T-helper 2 cell treated with Interferon-gamma antibody and Interleukin-4, amounts not matched to agents 5 μg/mL and 100 μg/mL, for 36 hours (primary cell): Measurements from ENCODE around the gene GFPT2.

Source experiments
- DNase-seq: peaks from one replicate; pipeline ENCODE4 v3.0.0; 2021; ENCODE audit warnings: low spot score
- H3K27ac Mint-ChIP-seq: one replicate; pipeline ENCODE4 v1.8.0; 2021; ENCODE audit warnings: mild to moderate bottlenecking, mixed read lengths
- H3K27me3 Mint-ChIP-seq: one replicate; pipeline ENCODE4 v1.8.0; 2021; ENCODE audit warnings: low read depth, mixed read lengths
- H3K36me3 Mint-ChIP-seq: one replicate; pipeline ENCODE4 v1.8.0; 2021; ENCODE audit warnings: low read depth, mixed read lengths
- H3K4me1 Mint-ChIP-seq: one replicate; pipeline ENCODE4 v1.8.0; 2021; ENCODE audit warnings: low read depth, mixed read lengths
- H3K4me3 Mint-ChIP-seq: one replicate; pipeline ENCODE4 v1.8.0; 2022; ENCODE audit warnings: mild to moderate bottlenecking, moderate library complexity, mixed read lengths
- H3K9me3 Mint-ChIP-seq: one replicate; pipeline ENCODE4 v1.8.0; 2021; ENCODE audit warnings: mixed read lengths

Gene GFPT2

DNA sequence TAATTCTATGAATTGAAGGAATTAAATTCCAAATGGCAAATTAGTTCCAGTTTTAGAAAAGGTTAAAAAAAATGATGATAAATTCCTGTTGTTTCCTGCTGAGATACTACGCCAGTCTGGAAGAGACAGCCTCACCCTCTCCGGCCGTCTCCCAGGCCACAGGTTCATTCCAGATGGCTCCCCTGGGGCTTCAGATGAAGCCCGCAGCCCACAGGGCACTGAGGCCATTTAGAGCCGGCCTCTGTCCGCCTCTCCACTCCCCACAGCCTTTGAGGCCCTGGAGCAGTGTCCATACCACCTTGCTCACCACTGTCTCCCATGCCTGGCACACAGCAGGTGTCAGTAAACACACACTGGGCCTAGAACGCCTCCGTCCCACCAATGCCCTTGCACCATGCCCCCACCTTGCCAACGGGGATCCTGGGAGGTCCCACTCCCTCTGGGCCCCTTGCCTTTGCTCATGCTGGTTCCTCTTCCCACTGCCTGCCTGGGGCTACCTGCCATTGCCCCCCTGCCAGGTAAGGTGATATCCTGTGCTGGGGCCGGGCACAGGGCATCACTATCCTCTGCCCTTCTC, 26.1 kb downstream of the GFPT2 start:
- Mint-ChIP-seq H3K36me3 (no peaks in the 10 kb centered on the region), H3K27me3 (peaks cover 15% of the 10 kb centered on the region), H3K9me3 (no peaks in the 10 kb centered on the region), H3K4me3 (no peak overlapping the region), H3K27ac (no peak overlapping the region), H3K4me1 (peaks cover 1% of the 10 kb centered on the region)
- no peak for DNase-seq

- no peaks in the 10 kb centered on the region for H3K36me3 Mint-ChIP-seq
- H3K4me3 Mint-ChIP-seq, result no peak overlapping the region
- no peak overlapping the region for H3K27ac Mint-ChIP-seq
- no peaks in the 10 kb centered on the region for H3K27me3 Mint-ChIP-seq
- no peak for DNase-seq
- H3K9me3 Mint-ChIP-seq, result no peaks in the 10 kb centered on the region
- H3K4me1 Mint-ChIP-seq, result peaks cover 1% of the 10 kb centered on the region
These were observed 28.6 kb downstream of the GFPT2 start for GRCh38 chr5:180324601-180324950.

DNA sequence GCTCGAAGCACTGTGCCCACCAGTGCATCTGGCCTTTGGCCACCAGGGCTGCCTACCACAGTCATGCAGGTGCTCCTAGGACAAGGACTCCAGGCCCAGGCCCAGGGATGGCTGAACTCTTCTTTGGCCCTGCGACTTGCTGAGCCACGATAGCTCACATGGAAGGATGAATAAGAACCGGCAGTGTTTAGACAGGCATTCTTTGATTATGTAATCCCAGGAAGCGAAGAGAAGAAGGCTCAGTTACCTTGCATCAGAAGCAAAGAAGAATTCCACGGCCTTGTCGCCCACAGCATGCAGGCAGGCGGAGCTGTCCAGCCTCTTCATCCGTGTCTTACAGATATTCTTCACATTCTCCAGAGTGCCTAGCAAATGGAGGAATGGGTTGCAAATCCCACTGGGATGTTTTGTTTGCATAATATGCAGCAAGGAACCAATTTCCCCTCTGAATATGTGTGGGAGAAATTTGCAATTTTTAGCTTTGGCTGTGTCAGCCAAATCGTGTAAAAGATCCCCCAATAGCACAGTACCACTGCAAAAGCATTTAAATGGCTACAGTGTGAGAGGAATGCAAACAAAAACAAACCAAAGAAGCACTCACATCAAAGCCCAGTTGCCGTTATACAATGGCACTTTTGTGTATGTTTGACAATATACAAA, 29.1 kb downstream of the GFPT2 start:
- Mint-ChIP-seq H3K4me1 (peaks cover 1% of the 10 kb centered on the region), H3K9me3 (no peaks in the 10 kb centered on the region), H3K36me3 (no peaks in the 10 kb centered on the region), H3K27me3 (no peaks in the 10 kb centered on the region), H3K4me3 (no peak overlapping the region), H3K27ac (no peak overlapping the region)
- no peak for DNase-seq

GRCh38 chr5:180323160-180323559, 30.0 kb downstream of the GFPT2 start:
- no peak overlapping the region for H3K27ac Mint-ChIP-seq
- no peaks in the 10 kb centered on the region for H3K27me3 Mint-ChIP-seq
- H3K4me3 Mint-ChIP-seq, result no peak overlapping the region
- H3K9me3 Mint-ChIP-seq, result no peaks in the 10 kb centered on the region
- peaks cover under 1% of the 10 kb centered on the region for H3K4me1 Mint-ChIP-seq
- no peak for DNase-seq
- no peaks in the 10 kb centered on the region for H3K36me3 Mint-ChIP-seq

DNA sequence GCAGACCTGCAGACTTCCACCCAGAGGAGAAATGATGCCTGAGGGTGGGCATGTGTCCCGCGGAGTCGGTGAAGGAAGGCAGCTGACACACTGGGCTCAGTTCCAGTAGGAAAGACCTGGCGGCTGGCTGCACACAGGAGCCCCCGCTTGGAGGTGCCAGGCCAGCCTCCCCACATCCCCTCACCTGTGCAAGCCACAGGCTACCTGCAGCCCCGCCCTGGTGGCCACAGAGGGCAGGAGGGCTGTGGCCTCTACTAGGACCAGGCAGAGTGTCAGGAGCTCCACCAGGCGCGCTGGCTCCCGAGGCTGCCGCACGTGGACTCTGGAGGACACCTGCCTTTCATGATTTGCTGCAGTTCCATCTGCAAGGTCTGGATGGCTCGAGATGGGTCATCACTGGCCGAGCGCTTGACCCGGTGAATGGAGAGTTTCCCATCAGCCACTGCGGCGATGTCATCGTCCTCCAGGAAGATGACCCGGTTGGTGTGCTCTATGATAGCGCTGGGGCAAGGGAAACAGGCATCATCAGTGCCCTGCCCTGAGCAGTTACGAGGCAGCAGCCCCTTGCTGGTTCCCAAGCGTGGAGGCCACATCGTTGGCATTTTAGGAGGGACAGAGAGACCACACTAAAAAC, 34.6 kb downstream of the GFPT2 start:
- Mint-ChIP-seq H3K36me3 (no peaks in the 10 kb centered on the region), H3K27me3 (no peaks in the 10 kb centered on the region)

DNA sequence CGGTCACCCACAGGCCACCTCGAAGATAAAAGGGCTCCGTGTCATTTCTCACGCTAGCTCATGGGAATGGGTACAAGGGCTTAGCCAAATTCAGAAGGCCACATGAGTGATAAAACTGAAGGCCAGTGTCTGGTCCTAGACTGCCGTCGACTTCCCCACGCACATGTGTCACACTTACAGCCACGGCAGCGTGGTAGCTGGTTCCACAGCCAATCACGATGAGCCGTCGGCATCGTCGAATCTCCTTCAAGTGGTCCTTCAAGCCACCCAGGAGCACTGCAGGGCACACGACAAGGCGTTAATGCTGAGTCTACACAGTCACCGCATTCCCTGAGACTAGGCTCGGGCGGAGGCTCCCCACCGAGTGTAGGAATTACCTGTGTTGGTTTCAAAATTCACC, 36.5 kb downstream of the GFPT2 start:
- no peak overlapping the region for H3K27ac Mint-ChIP-seq
- no peak for DNase-seq
- H3K9me3 Mint-ChIP-seq, result no peaks in the 10 kb centered on the region
- no peaks in the 10 kb centered on the region for H3K36me3 Mint-ChIP-seq
- no peak overlapping the region for H3K4me3 Mint-ChIP-seq
- no peaks in the 10 kb centered on the region for H3K4me1 Mint-ChIP-seq
- H3K27me3 Mint-ChIP-seq, result no peaks in the 10 kb centered on the region

More for the DNA sequence above, 34.6 kb downstream of the GFPT2 start:
- no peak for DNase-seq
- Mint-ChIP-seq H3K4me1 (no peaks in the 10 kb centered on the region), H3K27ac (no peak overlapping the region), H3K9me3 (no peaks in the 10 kb centered on the region), H3K4me3 (no peak overlapping the region)

GRCh38 chr5:180315762-180316212, 37.3 kb downstream of the GFPT2 start:
- Mint-ChIP-seq H3K9me3 (no peaks in the 10 kb centered on the region), H3K4me3 (no peak overlapping the region), H3K27ac (no peak overlapping the region), H3K27me3 (no peaks in the 10 kb centered on the region), H3K36me3 (no peaks in the 10 kb centered on the region), H3K4me1 (no peaks in the 10 kb centered on the region)
- DNase-seq, result peak; percentile 52

- Mint-ChIP-seq H3K36me3 (no peaks in the 10 kb centered on the region), H3K9me3 (no peaks in the 10 kb centered on the region), H3K27me3 (no peaks in the 10 kb centered on the region), H3K4me3 (no peak overlapping the region), H3K27ac (no peak overlapping the region), H3K4me1 (no peaks in the 10 kb centered on the region)
- DNase-seq, result no peak
These were observed 39.2 kb downstream of the GFPT2 start for GRCh38 chr5:180313677-180314505.

GRCh38 chr5:180311216-180311615, 41.9 kb downstream of the GFPT2 start:
- H3K27ac Mint-ChIP-seq, result no peak overlapping the region
- H3K36me3 Mint-ChIP-seq, result no peaks in the 10 kb centered on the region
- H3K4me3 Mint-ChIP-seq, result no peak overlapping the region
- H3K9me3 Mint-ChIP-seq, result no peaks in the 10 kb centered on the region
- H3K4me1 Mint-ChIP-seq, result no peaks in the 10 kb centered on the region
- DNase-seq, result no peak
- no peaks in the 10 kb centered on the region for H3K27me3 Mint-ChIP-seq

GRCh38 chr5:180306796-180307195, 46.3 kb downstream of the GFPT2 start:
- Mint-ChIP-seq H3K36me3 (no peaks in the 10 kb centered on the region), H3K9me3 (no peaks in the 10 kb centered on the region), H3K27ac (no peak overlapping the region), H3K4me3 (no peak overlapping the region), H3K27me3 (no peaks in the 10 kb centered on the region), H3K4me1 (no peaks in the 10 kb centered on the region)
- no peak for DNase-seq

DNA sequence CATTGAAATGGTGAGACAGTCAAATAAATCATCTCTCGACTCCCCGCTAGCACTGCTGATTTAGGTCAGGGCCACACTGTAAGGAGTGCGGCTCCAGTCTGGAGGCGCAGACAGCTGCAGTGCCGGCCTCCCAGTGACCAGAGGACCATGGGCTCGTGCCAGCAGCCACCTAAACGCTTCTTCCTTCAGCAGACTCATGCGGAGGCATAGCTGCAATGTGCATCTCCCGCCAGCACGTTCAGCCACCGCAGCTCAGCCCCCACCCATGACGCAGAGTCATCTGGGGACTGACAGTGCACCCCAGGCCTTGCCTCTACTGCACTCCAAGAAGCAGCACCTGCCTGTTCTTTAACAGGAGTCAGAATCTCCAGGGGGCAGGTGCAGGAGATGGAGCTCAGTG, 47.7 kb downstream of the GFPT2 start:
- no peak overlapping the region for H3K27ac Mint-ChIP-seq
- no peaks in the 10 kb centered on the region for H3K4me1 Mint-ChIP-seq
- no peaks in the 10 kb centered on the region for H3K36me3 Mint-ChIP-seq
- H3K4me3 Mint-ChIP-seq, result no peak overlapping the region
- H3K27me3 Mint-ChIP-seq, result peaks cover 9% of the 10 kb centered on the region
- H3K9me3 Mint-ChIP-seq, result no peaks in the 10 kb centered on the region
- no peak for DNase-seq

DNA sequence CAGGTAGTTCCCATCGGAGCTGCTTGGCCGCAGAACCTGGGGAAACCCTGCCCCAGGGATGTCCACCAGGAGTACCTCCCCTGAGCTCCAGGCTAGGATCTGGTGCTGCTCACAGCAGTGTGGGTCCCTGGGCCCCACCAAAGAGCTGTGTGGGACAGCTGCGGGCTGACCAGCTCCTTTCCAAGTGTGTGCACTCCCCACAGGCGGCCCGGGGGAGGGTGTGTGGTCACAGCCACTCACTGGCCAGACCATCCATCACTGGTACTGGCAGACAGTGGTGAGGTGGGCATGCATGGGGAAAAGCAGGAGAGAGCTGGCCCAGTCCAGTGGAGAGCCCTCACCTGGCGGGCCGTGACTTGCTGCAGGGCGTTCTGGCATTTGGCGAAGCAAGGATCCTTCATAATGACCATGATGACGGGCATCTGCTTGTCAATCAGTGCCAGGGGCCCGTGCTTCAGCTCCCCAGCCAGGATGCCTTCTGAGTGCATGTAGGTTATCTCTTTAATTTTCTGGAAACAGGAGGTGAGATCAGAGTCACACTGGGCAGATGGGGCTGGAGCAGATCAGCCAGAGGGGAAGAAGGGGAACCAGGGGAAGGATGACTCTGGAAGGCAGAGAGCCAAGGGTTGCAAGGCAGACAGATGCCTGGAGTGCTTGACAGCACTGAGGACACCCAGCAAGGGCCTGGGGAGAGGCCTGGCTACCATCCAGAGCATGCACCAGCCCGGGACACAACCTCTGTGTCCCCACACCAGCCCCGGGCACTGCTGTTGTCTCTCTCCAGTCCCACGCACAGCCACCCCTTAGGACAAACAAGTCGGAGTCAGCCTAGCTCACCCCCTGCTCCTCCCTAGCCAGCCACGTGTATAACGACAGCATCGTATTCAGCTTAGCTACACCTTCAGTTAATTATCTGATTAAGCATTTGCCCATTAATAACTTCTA, 48.4 kb downstream of the GFPT2 start:
- Mint-ChIP-seq H3K4me1 (no peaks in the 10 kb centered on the region), H3K9me3 (no peaks in the 10 kb centered on the region), H3K36me3 (no peaks in the 10 kb centered on the region), H3K27ac (no peak overlapping the region), H3K4me3 (no peak overlapping the region), H3K27me3 (peaks cover 9% of the 10 kb centered on the region)
- no peak for DNase-seq

DNA sequence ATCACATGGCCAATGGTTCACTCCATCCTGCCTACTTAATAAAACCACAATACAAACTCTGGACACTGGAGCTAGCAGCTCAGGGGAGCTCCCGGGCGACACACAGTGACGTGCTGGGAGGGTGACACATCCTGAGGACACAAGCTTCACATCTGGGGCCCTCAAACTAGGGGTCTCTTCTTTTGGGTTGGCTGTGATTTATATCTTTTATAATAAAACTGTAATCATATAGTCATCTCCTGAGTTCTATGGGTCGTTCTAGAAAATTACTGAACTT, 49.2 kb downstream of the GFPT2 start:
- H3K4me3 Mint-ChIP-seq, result no peak overlapping the region
- H3K36me3 Mint-ChIP-seq, result no peaks in the 10 kb centered on the region
- DNase-seq, result no peak
- H3K27me3 Mint-ChIP-seq, result peaks cover 9% of the 10 kb centered on the region
- H3K27ac Mint-ChIP-seq, result no peak overlapping the region
- H3K9me3 Mint-ChIP-seq, result no peaks in the 10 kb centered on the region
- no peaks in the 10 kb centered on the region for H3K4me1 Mint-ChIP-seq
